ENCODE measurements around the gene RANBP3. TPM values are rescaled to one million over a fixed set of nuclear protein-coding genes. Genes with fewer than 3 reads are reported as not detected.
A peak's percentile ranks its signal among the peaks of the same experiment; 100 is the strongest.

Gene RANBP3
- total and polyA plus RNA-seq, 7 experiments from 2014 or later, result 7.0 to 104 (median 92.0) TPM

GRCh38 chr19:6000228-6000847 lies 22.4 kb upstream of the RANBP3 start:
- Histone ChIP-seq H3K27me3 (ENCODE audit: control insufficient read depth in 2 of 2, insufficient read depth in 2 of 2, low read length in 2 of 2) (no peaks in the 10 kb centered on the region), H3K27ac (ENCODE audit: low read depth, low read length) (no peak overlapping the region), H3K4me3 (ENCODE audit: low read length) (no peak overlapping the region), H3K4me1 (ENCODE audit: control insufficient read depth in 2 of 2, insufficient read depth in 2 of 2, low read length in 2 of 2) (no peaks in the 10 kb centered on the region), H3K9me3 (ENCODE audit: control insufficient read depth in 2 of 3, low read length in 3 of 3) (no peaks in the 10 kb centered on the region), H3K36me3 (ENCODE audit: control insufficient read depth in 2 of 3, insufficient read depth in 3 of 3, low read length in 3 of 3) (peaks cover 0 to 25% (median 0%) of the 10 kb centered on the region in 3 experiments)
- Mint-ChIP-seq H3K27ac (peak overlapping the region in 1 of 9 donors; percentile 28), H3K27me3 (no peaks in the 10 kb centered on the region), H3K9me3 (peaks cover 0 to 12% (median 2%) of the 10 kb centered on the region in 11 donors), H3K4me3 (no peak overlapping the region), H3K36me3 (peaks cover 8 to 40% (median 17%) of the 10 kb centered on the region in 5 donors), H3K4me1 (peaks cover 0 to 1% (median 0%) of the 10 kb centered on the region in 7 donors)
- intact Hi-C loops (cut with micrococcal nuclease), result no loop called here
- CTCF ChIA-PET, result interaction anchor here (0.6 kb wide), 1 partner anchor 1601 kb away, joined by 4 read pairs; no protein-coding TSS in a partner anchor
- POLR2A ChIA-PET, result interaction anchor here (0.5 kb wide), 1 partner anchor 209 kb away, joined by 3 read pairs; no protein-coding TSS in a partner anchor
- DNase-seq, result no peak
- no peak for ATAC-seq

DNA sequence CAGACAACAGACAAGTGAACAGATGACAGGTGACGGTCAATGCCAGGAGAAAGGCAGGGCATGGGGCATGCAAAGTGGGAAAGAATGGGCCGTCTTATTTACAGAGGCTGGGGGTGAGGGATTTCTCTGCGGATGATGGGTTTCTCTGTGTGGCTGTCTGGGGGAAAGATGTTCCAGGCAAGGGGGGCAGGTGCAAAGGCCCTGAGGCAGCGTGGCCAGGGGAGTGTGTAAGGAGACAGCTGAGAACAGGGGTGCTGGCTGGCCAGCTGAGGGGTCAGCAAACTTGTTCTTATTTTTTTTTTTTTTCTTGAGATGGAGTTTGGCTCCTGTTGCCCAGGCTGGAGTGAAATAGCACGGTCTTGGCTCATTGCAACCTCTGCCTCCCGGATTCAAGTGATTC lies 21.8 kb upstream of the RANBP3 start:
- intact Hi-C loops (cut with micrococcal nuclease), result no loop called here
- H3K4me3 Mint-ChIP-seq, result no peak overlapping the region
- peaks cover 0 to 25% (median 0%) of the 10 kb centered on the region in 3 experiments for H3K36me3 ChIP-seq (ENCODE audit: control insufficient read depth in 2 of 3, insufficient read depth in 3 of 3, low read length in 3 of 3)
- no peak for ATAC-seq
- H3K4me1 ChIP-seq (ENCODE audit: control insufficient read depth in 2 of 2, insufficient read depth in 2 of 2, low read length in 2 of 2), result no peaks in the 10 kb centered on the region
- ChIA-PET POLR2A (interaction anchor here (0.5 kb wide), 1 partner anchor 208 kb away, joined by 3 read pairs; no protein-coding TSS in a partner anchor), CTCF (interaction anchor here (0.6 kb wide), 1 partner anchor 197 kb away, joined by 5 read pairs; no protein-coding TSS in a partner anchor)
- H3K9me3 ChIP-seq (ENCODE audit: control insufficient read depth in 2 of 3, low read length in 3 of 3), result no peaks in the 10 kb centered on the region
- no peak overlapping the region for H3K27ac Mint-ChIP-seq
- H3K27ac ChIP-seq (ENCODE audit: low read depth, low read length), result no peak overlapping the region
- H3K4me3 ChIP-seq (ENCODE audit: low read length), result no peak overlapping the region
- peaks cover 0 to 1% (median 0%) of the 10 kb centered on the region in 7 donors for H3K4me1 Mint-ChIP-seq
- H3K27me3 ChIP-seq (ENCODE audit: control insufficient read depth in 2 of 2, insufficient read depth in 2 of 2, low read length in 2 of 2), result no peaks in the 10 kb centered on the region
- peaks cover 8 to 40% (median 17%) of the 10 kb centered on the region in 5 donors for H3K36me3 Mint-ChIP-seq
- H3K9me3 Mint-ChIP-seq, result peaks cover 0 to 12% (median 2%) of the 10 kb centered on the region in 11 donors
- no peaks in the 10 kb centered on the region for H3K27me3 Mint-ChIP-seq
- no peak for DNase-seq

DNA sequence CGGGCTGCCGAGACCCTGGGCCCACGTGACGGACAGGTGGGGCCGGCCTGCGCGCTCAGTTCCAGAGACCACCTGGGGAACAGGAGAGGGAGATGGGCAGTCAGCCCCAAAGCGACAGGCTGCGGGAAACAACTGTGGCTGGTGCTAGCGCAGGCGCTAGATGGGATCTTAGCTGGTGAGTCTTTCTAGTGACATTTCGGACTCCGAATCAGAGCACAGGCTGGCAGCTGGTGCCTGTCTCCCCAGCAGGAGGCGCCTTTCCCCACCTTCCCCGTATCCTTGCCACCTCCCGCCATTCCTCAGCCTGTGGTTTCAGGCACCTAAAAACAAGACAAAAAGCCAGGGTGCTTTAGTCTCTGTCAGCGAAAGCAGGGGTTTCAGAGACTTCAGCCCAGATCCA lies 19.4 kb upstream of the RANBP3 start:
- H3K4me3 Mint-ChIP-seq, result no peak overlapping the region
- no peak for ATAC-seq

GRCh38 chr19:5996623-5997320 lies 18.8 kb upstream of the RANBP3 start:
- intact Hi-C loops (cut with micrococcal nuclease), result no loop called here

More for the DNA sequence above, 19.4 kb upstream of the RANBP3 start:
- Mint-ChIP-seq H3K27ac (no peak overlapping the region), H3K9me3 (peaks cover 0 to 12% (median 2%) of the 10 kb centered on the region in 11 donors), H3K36me3 (peaks cover 6 to 32% (median 17%) of the 10 kb centered on the region in 5 donors), H3K27me3 (no peaks in the 10 kb centered on the region), H3K4me1 (peaks cover 0 to 1% (median 0%) of the 10 kb centered on the region in 7 donors)
- intact Hi-C loops (cut with micrococcal nuclease), result no loop called here
- Histone ChIP-seq H3K36me3 (ENCODE audit: control insufficient read depth in 2 of 3, insufficient read depth in 3 of 3, low read length in 3 of 3) (peaks cover 0 to 21% (median 0%) of the 10 kb centered on the region in 3 experiments), H3K9me3 (ENCODE audit: control insufficient read depth in 2 of 3, low read length in 3 of 3) (no peaks in the 10 kb centered on the region), H3K27me3 (ENCODE audit: control insufficient read depth in 2 of 2, insufficient read depth in 2 of 2, low read length in 2 of 2) (no peaks in the 10 kb centered on the region), H3K4me1 (ENCODE audit: control insufficient read depth in 2 of 2, insufficient read depth in 2 of 2, low read length in 2 of 2) (no peaks in the 10 kb centered on the region), H3K4me3 (ENCODE audit: low read length) (no peak overlapping the region), H3K27ac (ENCODE audit: low read depth, low read length) (no peak overlapping the region)
- POLR2A ChIA-PET, result no interaction called here
- no peak for DNase-seq
- CTCF ChIA-PET, result interaction anchor here (1.3 kb wide), 1 partner anchor 10 kb away, joined by 3 read pairs; no protein-coding TSS in a partner anchor

DNA sequence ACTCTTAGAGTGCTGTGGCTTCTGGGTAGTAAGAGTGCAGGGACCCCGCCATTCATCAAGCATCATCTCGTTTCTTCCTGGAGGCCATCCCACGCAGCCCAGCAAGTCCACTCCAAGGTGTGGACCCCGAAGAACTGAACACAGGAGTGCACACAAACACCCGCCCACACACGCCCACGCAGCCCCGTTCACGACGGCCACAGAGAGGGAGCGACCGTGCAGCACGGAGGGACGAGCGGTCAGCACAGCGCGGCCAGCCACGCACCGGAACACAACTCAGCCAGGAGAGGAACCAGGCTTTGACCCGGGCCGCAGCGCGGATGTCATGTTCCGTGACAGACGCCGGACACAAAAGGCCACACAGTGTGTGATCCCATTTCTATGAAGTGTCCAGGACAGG lies 18.2 kb upstream of the RANBP3 start:
- Mint-ChIP-seq H3K4me1 (peaks cover 0 to 1% (median 0%) of the 10 kb centered on the region in 7 donors), H3K4me3 (no peak overlapping the region), H3K27me3 (no peaks in the 10 kb centered on the region), H3K9me3 (peaks cover 0 to 11% (median 2%) of the 10 kb centered on the region in 11 donors), H3K36me3 (peaks cover 6 to 26% (median 15%) of the 10 kb centered on the region in 5 donors), H3K27ac (no peak overlapping the region)
- POLR2A ChIA-PET, result no interaction called here
- CTCF ChIA-PET, result no interaction called here
- H3K36me3 ChIP-seq (ENCODE audit: control insufficient read depth in 2 of 3, insufficient read depth in 3 of 3, low read length in 3 of 3), result peaks cover 0 to 18% (median 0%) of the 10 kb centered on the region in 3 experiments
- no peak for ATAC-seq
- H3K4me3 ChIP-seq (ENCODE audit: low read length), result no peak overlapping the region
- intact Hi-C loops (cut with micrococcal nuclease), result no loop called here
- H3K27ac ChIP-seq (ENCODE audit: low read depth, low read length), result no peak overlapping the region
- H3K4me1 ChIP-seq (ENCODE audit: control insufficient read depth in 2 of 2, insufficient read depth in 2 of 2, low read length in 2 of 2), result no peaks in the 10 kb centered on the region
- no peaks in the 10 kb centered on the region for H3K9me3 ChIP-seq (ENCODE audit: control insufficient read depth in 2 of 3, low read length in 3 of 3)
- no peak for DNase-seq
- no peaks in the 10 kb centered on the region for H3K27me3 ChIP-seq (ENCODE audit: control insufficient read depth in 2 of 2, insufficient read depth in 2 of 2, low read length in 2 of 2)

More at GRCh38 chr19:5996623-5997320, 18.8 kb upstream of the RANBP3 start:
- Histone ChIP-seq H3K36me3 (ENCODE audit: control insufficient read depth in 2 of 3, insufficient read depth in 3 of 3, low read length in 3 of 3) (peaks cover 0 to 21% (median 0%) of the 10 kb centered on the region in 3 experiments), H3K9me3 (ENCODE audit: control insufficient read depth in 2 of 3, low read length in 3 of 3) (no peaks in the 10 kb centered on the region), H3K4me1 (ENCODE audit: control insufficient read depth in 2 of 2, insufficient read depth in 2 of 2, low read length in 2 of 2) (no peaks in the 10 kb centered on the region), H3K27me3 (ENCODE audit: control insufficient read depth in 2 of 2, insufficient read depth in 2 of 2, low read length in 2 of 2) (no peaks in the 10 kb centered on the region), H3K4me3 (ENCODE audit: low read length) (no peak overlapping the region), H3K27ac (ENCODE audit: low read depth, low read length) (no peak overlapping the region)
- H3K36me3 Mint-ChIP-seq, result peaks cover 6 to 27% (median 17%) of the 10 kb centered on the region in 5 donors
- DNase-seq (no peak), ATAC-seq (no peak)
- POLR2A ChIA-PET, result no interaction called here
- CTCF ChIA-PET, result interaction anchor here (1.3 kb wide), 1 partner anchor 9 kb away, joined by 3 read pairs; no protein-coding TSS in a partner anchor
- H3K27me3 Mint-ChIP-seq, result no peaks in the 10 kb centered on the region
- H3K4me1 Mint-ChIP-seq, result peaks cover 0 to 1% (median 0%) of the 10 kb centered on the region in 7 donors
- no peak overlapping the region for H3K27ac Mint-ChIP-seq
- H3K9me3 Mint-ChIP-seq, result peaks cover 0 to 12% (median 2%) of the 10 kb centered on the region in 11 donors
- no peak overlapping the region for H3K4me3 Mint-ChIP-seq

GRCh38 chr19:5995606-5996005 lies 17.7 kb upstream of the RANBP3 start:
- POLR2A ChIA-PET, result no interaction called here

More at GRCh38 chr19:5995606-5996005, 17.7 kb upstream of the RANBP3 start:
- ATAC-seq, result no peak
- H3K4me3 ChIP-seq (ENCODE audit: low read length), result no peak overlapping the region
- no peak overlapping the region for H3K4me3 Mint-ChIP-seq
- peaks cover 0 to 1% (median 0%) of the 10 kb centered on the region in 7 donors for H3K4me1 Mint-ChIP-seq
- peaks cover 0 to 6% (median 2%) of the 10 kb centered on the region in 11 donors for H3K9me3 Mint-ChIP-seq
- H3K36me3 ChIP-seq (ENCODE audit: control insufficient read depth in 2 of 3, insufficient read depth in 3 of 3, low read length in 3 of 3), result peaks cover 0 to 13% (median 0%) of the 10 kb centered on the region in 3 experiments
- no peak overlapping the region for H3K27ac Mint-ChIP-seq
- CTCF ChIA-PET, result no interaction called here
- no peak for DNase-seq
- intact Hi-C loops (cut with micrococcal nuclease), result no loop called here
- H3K27me3 ChIP-seq (ENCODE audit: control insufficient read depth in 2 of 2, insufficient read depth in 2 of 2, low read length in 2 of 2), result no peaks in the 10 kb centered on the region
- no peaks in the 10 kb centered on the region for H3K4me1 ChIP-seq (ENCODE audit: control insufficient read depth in 2 of 2, insufficient read depth in 2 of 2, low read length in 2 of 2)
- H3K9me3 ChIP-seq (ENCODE audit: control insufficient read depth in 2 of 3, low read length in 3 of 3), result no peaks in the 10 kb centered on the region
- H3K36me3 Mint-ChIP-seq, result peaks cover 3 to 21% (median 10%) of the 10 kb centered on the region in 5 donors
- no peaks in the 10 kb centered on the region for H3K27me3 Mint-ChIP-seq
- no peak overlapping the region for H3K27ac ChIP-seq (ENCODE audit: low read depth, low read length)

Data from naive thymus-derived CD4-positive, alpha-beta T cell (primary cell).